ENCODE data around the gene ZNF789. TPM values are rescaled to one million over a fixed set of nuclear protein-coding genes. Genes with fewer than 3 reads are reported as not detected.
"Not testable (repeated sequence)": the region's sequence is repeated elsewhere in the genome, so short reads cannot be mapped to it uniquely, and the experiment has no call there.

ZNF789 gene
- total and polyA plus RNA-seq, 12 donors = 1.5 to 22.8 (median 7.3) TPM

GRCh38 chr7:99429756-99430155, 42.9 kb upstream of the ZNF789 start:
- DNase-seq = no peak
- H3K27ac ChIP-seq = no peak overlapping the region
- no peak for TF ChIP-seq CTCF (IDR thresholded peaks at IDR 0.05)
- TF ChIP-seq POLR2A (IDR thresholded peaks at IDR 0.05) = no peak
- peaks cover 0 to 72% of the 10 kb centered on the region in 2 donors for H3K36me3 ChIP-seq (replicated peaks in 1 of 2)
- H3K4me1 ChIP-seq (replicated peaks in 1 of 2) = no peaks in the 10 kb centered on the region
- no peak overlapping the region for H3K4me3 ChIP-seq
- no peaks in the 10 kb centered on the region for H3K27me3 ChIP-seq
- WGBS, 4 donors = 79 to 92% (median 89%) methylated on average over 4 to 8 of the region's 8 CpGs
- H3K9me3 ChIP-seq (replicated peaks in 1 of 3) = no peaks in the 10 kb centered on the region
- intact Hi-C loops (cut with DNase I) = no loop called here

- intact Hi-C loops (cut with DNase I); H3K27me3 ChIP-seq; H3K4me3 ChIP-seq; H3K9me3 ChIP-seq (replicated peaks in 1 of 3); H3K4me1 ChIP-seq (replicated peaks in 1 of 2); H3K27ac ChIP-seq; DNase-seq: not testable (repeated sequence)
- peaks cover 0 to 67% of the 10 kb centered on the region in 2 donors for H3K36me3 ChIP-seq (replicated peaks in 1 of 2)
- 85 to 92% (median 86%) methylated on average over 8 to 13 of the region's 13 CpGs for WGBS, 4 donors
These were observed 40.7 kb upstream of the ZNF789 start for GRCh38 chr7:99431756-99432540.

GRCh38 chr7:99433158-99433557, 39.5 kb upstream of the ZNF789 start:
- DNase-seq = no peak
- intact Hi-C loops (cut with DNase I) = no loop called here
- H3K27me3 ChIP-seq = no peaks in the 10 kb centered on the region
- peaks cover 5 to 6% of the 10 kb centered on the region in 2 donors for H3K4me1 ChIP-seq (replicated peaks in 1 of 2)
- H3K4me3 ChIP-seq = no peak overlapping the region
- no peak overlapping the region for H3K27ac ChIP-seq
- TF ChIP-seq POLR2A (IDR thresholded peaks at IDR 0.05) (no peak), CTCF (IDR thresholded peaks at IDR 0.05) (no peak)
- WGBS, 4 donors = 95 to 100% (median 97%) methylated on average over 3 to 9 of the region's 9 CpGs
- no peaks in the 10 kb centered on the region for H3K9me3 ChIP-seq (replicated peaks in 1 of 3)
- H3K36me3 ChIP-seq (replicated peaks in 1 of 2) = peaks cover 0 to 65% of the 10 kb centered on the region in 2 donors

GRCh38 chr7:99437946-99438572, 34.6 kb upstream of the ZNF789 start:
- TF ChIP-seq CTCF (IDR thresholded peaks at IDR 0.05) (no peak), POLR2A (IDR thresholded peaks at IDR 0.05) (no peak)
- peak overlapping the region in 4 of 5 donors; percentile 54 to 86 (median 72) for H3K27ac ChIP-seq

More at GRCh38 chr7:99437946-99438572, 34.6 kb upstream of the ZNF789 start:
- 17 to 22% (median 19%) methylated on average over 16 to 20 of the region's 20 CpGs for WGBS, 4 donors
- no peak for DNase-seq
- peak overlapping the region in 3 of 4 donors; percentile 37 to 84 (median 47) for H3K4me3 ChIP-seq
- H3K27me3 ChIP-seq = no peaks in the 10 kb centered on the region
- no peaks in the 10 kb centered on the region for H3K9me3 ChIP-seq (replicated peaks in 1 of 3)
- peaks cover 0 to 19% of the 10 kb centered on the region in 2 donors for H3K36me3 ChIP-seq (replicated peaks in 1 of 2)
- intact Hi-C loops (cut with DNase I) = no loop called here
- H3K4me1 ChIP-seq (replicated peaks in 1 of 2) = peaks cover 15% of the 10 kb centered on the region in 2 donors

All from adrenal gland (tissue), 12 donors.